Measurements from ENCODE around the gene SFXN4. TPM values are rescaled to one million over a fixed set of nuclear protein-coding genes. Genes with fewer than 3 reads are reported as not detected.

SFXN4 gene, protein sequence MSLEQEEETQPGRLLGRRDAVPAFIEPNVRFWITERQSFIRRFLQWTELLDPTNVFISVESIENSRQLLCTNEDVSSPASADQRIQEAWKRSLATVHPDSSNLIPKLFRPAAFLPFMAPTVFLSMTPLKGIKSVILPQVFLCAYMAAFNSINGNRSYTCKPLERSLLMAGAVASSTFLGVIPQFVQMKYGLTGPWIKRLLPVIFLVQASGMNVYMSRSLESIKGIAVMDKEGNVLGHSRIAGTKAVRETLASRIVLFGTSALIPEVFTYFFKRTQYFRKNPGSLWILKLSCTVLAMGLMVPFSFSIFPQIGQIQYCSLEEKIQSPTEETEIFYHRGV
- 17.0 and 18.1 TPM in 2 replicates for total RNA-seq

DNA sequence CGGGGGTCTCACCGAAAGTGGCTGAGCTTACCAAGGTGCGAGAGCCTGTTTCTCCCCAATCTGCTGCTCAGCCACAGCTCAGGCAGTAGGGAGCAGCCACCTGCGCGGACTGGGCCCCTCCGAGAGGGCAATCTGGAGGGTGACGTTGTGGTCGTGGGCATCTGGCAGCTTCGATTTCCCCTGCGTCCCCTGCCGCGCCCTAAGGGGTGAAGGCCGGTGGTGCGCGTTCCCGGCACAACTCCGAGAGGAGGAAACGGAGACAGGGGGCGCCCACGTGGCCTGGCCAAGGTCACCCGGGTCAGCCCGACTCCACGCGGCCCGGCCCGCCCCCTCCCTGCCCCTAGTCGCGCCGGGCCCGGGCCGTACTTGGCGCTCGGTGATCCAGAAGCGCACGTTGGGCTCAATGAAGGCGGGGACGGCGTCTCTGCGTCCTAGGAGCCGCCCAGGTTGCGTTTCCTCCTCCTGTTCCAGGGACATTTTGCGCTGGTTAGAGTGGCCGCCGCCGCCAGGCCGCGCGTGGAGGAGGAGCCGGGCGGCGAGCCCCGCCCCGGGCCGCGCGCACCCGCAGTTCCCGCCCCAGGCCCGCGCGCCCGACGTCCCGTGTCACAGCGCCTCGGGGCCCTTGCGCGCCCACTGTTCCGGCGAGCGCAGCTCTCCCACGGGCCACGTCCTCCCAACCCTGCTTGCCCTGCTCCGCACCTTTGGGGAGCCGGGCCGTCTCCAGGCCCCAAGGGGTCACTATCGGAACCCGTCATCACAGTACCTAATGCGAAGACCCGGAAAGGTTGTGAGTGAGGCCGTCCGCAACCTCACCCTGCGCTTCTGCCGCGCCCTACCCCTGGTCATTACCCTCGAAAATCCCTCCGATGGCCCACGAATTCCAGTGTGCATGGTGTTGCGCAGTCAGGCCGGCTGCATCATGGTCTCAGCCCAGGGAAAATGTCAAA lies at the start of gene SFXN4:
Gene SFXN4 (minus strand): TSS at position 544 of the 947 bp plus-strand sequence. CDS start 67 bp downstream, at position 477.

DNA sequence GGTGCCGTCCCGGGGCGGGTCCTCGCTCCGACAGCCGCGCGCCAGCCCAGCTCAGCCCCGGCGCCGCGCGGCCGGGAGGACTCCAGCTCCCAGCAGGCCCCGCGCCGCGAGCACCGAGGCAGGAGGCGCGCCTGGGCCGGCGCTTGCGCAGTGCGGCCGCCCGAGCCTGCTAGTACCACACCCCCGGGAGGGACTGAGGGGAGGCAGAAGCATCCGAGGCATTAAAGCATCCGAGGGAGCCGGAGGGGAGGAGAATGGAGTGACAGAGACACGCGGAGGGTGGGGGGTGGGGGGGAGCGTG lies 41.8 kb upstream of the SFXN4 start, which contains the start of gene GRK5:
Gene GRK5 (plus strand): TSS at position 206 of the 301 bp plus-strand sequence. CDS start 347 bp downstream, outside the sequence.

GRCh38 chr10:119178372-119179119 lies 13.0 kb upstream of the SFXN4 start, which contains the start of gene PRDX3:
Gene PRDX3, minus strand, starts transcription at chr10:119178812. Its CDS starts 22 bp downstream, at chr10:119178790.

DNA sequence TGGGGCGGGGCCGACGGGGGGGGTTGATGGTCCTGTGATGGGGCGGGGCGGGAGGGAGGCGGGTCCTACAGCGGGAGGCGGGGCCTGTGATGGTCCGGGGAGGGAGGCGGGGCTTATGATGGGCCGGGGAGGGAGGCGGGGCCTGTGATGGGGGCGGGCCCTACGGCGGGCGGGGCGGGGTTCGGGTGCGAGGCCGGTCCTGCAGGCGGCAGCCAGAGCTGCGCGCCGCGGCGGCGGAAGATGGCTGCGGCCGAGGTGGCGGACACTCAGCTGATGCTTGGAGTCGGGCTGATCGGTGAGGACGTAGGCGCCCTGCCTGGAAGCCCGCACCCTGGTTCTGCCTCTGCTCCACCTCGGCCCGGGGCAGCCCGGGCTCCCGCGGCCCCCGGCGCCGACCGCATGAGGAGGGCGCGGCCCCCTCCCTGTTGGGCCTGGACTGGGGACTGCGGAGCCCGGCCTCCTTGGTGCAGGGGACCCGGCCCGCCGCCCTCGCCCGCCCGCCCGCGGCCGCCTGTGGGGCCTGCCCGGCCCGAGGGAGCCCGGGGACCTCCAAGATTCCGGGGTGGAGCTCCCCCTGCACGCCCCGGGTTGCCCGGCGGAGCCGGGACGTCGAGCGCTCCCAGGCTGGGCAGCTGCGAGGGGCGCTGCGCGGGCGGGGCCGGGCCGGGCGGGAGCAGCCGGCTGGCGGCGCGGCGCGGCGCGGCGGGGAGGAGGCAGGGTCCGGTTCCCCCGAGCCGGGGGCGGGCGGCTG lies 61.4 kb downstream of the SFXN4 start, which contains the start of gene DENND10:
Gene DENND10 (plus strand): TSS at position 211 of the 751 bp plus-strand sequence. CDS start 30 bp downstream, at position 241.

Other genes starting within 250 kb of the SFXN4 start
- 0.17 and 0.59 TPM in 2 replicates for gene NANOS1, start 136.0 kb downstream of the SFXN4 start, total RNA-seq
- gene EIF3A, start 84.9 kb downstream of the SFXN4 start, total RNA-seq: 61.2 and 70.8 TPM in 2 replicates
- 43.1 and 43.5 TPM in 2 replicates for gene DENND10, start 61.6 kb downstream of the SFXN4 start, total RNA-seq
- gene PRDX3, start 13.1 kb upstream of the SFXN4 start, total RNA-seq: 168 and 183 TPM in 2 replicates
- gene GRK5, start 41.9 kb upstream of the SFXN4 start, total RNA-seq: 5.2 and 7.0 TPM in 2 replicates

All from bronchus fibroblast of lung (primary cell).